SU-DHL-6 (cell line): ENCODE measurements around the gene SCG2.

Experiments used
- H2AFZ ChIP-seq: fragments of 200-600 bp; sonication (generic); 2 replicates; pipeline ENCODE4 v1.6.1; 2014; ENCODE audit warnings: low read depth, mild to moderate bottlenecking, moderate library complexity, mixed read lengths, antibody characterized with exemption, low read length; ENCODE audit not compliant: severe bottlenecking
- H3F3A ChIP-seq: fragments of 200-600 bp; shearing (Covaris generic); 2 replicates; pipeline ENCODE4 v1.6.0; 2016; ENCODE audit warnings: antibody characterized with exemption, mild to moderate bottlenecking; ENCODE audit not compliant: insufficient read depth
- H3K27ac ChIP-seq: fragments of 200-600 bp; sonication (generic); 2 replicates; pipeline ENCODE4 v1.5.1; 2016; ENCODE audit warnings: low read depth, mild to moderate bottlenecking, low read length, moderate library complexity, mixed read lengths
- H3K27me3 ChIP-seq: fragments of 200-600 bp; sonication (generic), shearing (Covaris generic); 2 replicates; pipeline ENCODE4 v1.6.0; 2014; ENCODE audit warnings: mild to moderate bottlenecking, low read length
- H3K36me3 ChIP-seq: fragments of 200-600 bp; sonication (generic); 2 replicates; pipeline ENCODE4 v1.6.1; 2014; ENCODE audit warnings: mild to moderate bottlenecking, low read length, mixed read lengths
- H3K4me2 ChIP-seq: fragments of 300-600, 200-600 bp; shearing (Covaris generic), sonication (generic); 2 replicates; pipeline ENCODE4 v1.6.0; 2014; ENCODE audit warnings: low read length, low read depth, mild to moderate bottlenecking; ENCODE audit not compliant: poor library complexity, severe bottlenecking
- H3K4me3 ChIP-seq: fragments of 200-600 bp; sonication (generic); 2 replicates; pipeline ENCODE4 v1.5.1; 2014; ENCODE audit warnings: antibody characterized with exemption, low read length, mild to moderate bottlenecking, mixed read lengths; ENCODE audit not compliant: insufficient read depth, poor library complexity, severe bottlenecking
- H3K79me2 ChIP-seq: fragments of 200-600 bp; sonication (generic); 2 replicates; pipeline ENCODE4 v1.6.1; 2014; ENCODE audit warnings: mild to moderate bottlenecking, low read length, moderate library complexity; ENCODE audit not compliant: insufficient read depth
- H3K9ac ChIP-seq: fragments of 200-600 bp; sonication (generic); 2 replicates; pipeline ENCODE4 v1.7.0; 2014; ENCODE audit warnings: mild to moderate bottlenecking, low read length
- H3K9me2 ChIP-seq: fragments of 200-600 bp; sonication (generic); replicated peaks from 2 replicates; pipeline ENCODE4 v1.6.1; 2014; ENCODE audit warnings: low read length; ENCODE audit not compliant: insufficient read depth
- H3K9me3 ChIP-seq: fragments of 200-600 bp; sonication (generic); 2 replicates; pipeline ENCODE4 v1.6.1; 2014; ENCODE audit warnings: low read length, mixed read lengths; ENCODE audit not compliant: insufficient read depth
- H4K20me1 ChIP-seq: fragments of 200-600 bp; sonication (generic); 2 replicates; pipeline ENCODE4 v1.6.1; 2014; ENCODE audit warnings: low read depth, mild to moderate bottlenecking, antibody characterized with exemption, low read length, moderate library complexity, mixed read lengths
- CTCF ChIP-seq: fragments of 200-600 bp; sonication (generic); IDR thresholded peaks from one replicate; pipeline ENCODE4 v1.5.1; 2017; ENCODE audit warnings: antibody characterized with exemption, mild to moderate bottlenecking, low read length, moderate library complexity; ENCODE audit not compliant: insufficient read depth, poor library complexity, severe bottlenecking
- EZH2phosphoT487 ChIP-seq: fragments of 200-600 bp; sonication (generic), shearing (Covaris generic); conservative IDR thresholded peaks from 2 replicates; pipeline ENCODE4 v1.6.1; 2018; ENCODE audit warnings: mild to moderate bottlenecking, antibody characterized with exemption, low read length, moderate library complexity, mixed read lengths

The SCG2 gene

GRCh38 chr2:223549215-223549614 lies 52.9 kb downstream of the SCG2 start:
- Histone ChIP-seq H3K79me2 (no peaks in the 10 kb centered on the region), H4K20me1 (no peaks in the 10 kb centered on the region), H3K4me2 (no peak overlapping the region), H3K9me2 (no peaks in the 10 kb centered on the region), H3K9ac (no peak overlapping the region), H3K4me3 (no peak overlapping the region), H3K9me3 (no peaks in the 10 kb centered on the region), H3F3A (no peaks in the 10 kb centered on the region), H3K27ac (no peak overlapping the region), H3K36me3 (no peaks in the 10 kb centered on the region), H2AFZ (no peak overlapping the region), H3K27me3 (no peaks in the 10 kb centered on the region)
- TF ChIP-seq CTCF, result no peak
- no peak for TF ChIP-seq EZH2phosphoT487

GRCh38 chr2:223548194-223548593 lies 54.0 kb downstream of the SCG2 start:
- no peak overlapping the region for H3K27ac ChIP-seq

More at GRCh38 chr2:223548194-223548593, 54.0 kb downstream of the SCG2 start:
- TF ChIP-seq CTCF (no peak), EZH2phosphoT487 (no peak)
- Histone ChIP-seq H2AFZ (no peak overlapping the region), H3K9me2 (no peaks in the 10 kb centered on the region), H3K4me2 (no peak overlapping the region), H3K79me2 (no peaks in the 10 kb centered on the region), H4K20me1 (no peaks in the 10 kb centered on the region), H3K9ac (no peak overlapping the region), H3K9me3 (no peaks in the 10 kb centered on the region), H3K36me3 (no peaks in the 10 kb centered on the region), H3F3A (no peaks in the 10 kb centered on the region), H3K4me3 (no peak overlapping the region), H3K27me3 (no peaks in the 10 kb centered on the region)
